Adrenal gland (tissue), 5 donors: ENCODE data around the gene CD200R1.

Source experiments
- CTCF ChIP-seq, 6 experiments: fragments of 450-650 bp in 4 of 6; fragments of 200-600 bp in 2 of 6; sonication (generic) in 1 of 6; IDR thresholded peaks; 1 replicate in 5 of 6; 2 replicates in 1 of 6; pipeline versions ENCODE4 v1.5.1 to v1.8.0; 2016 to 2021; ENCODE audit warnings: antibody characterized with exemption in 6 of 6, mild to moderate bottlenecking in 2 of 6, moderate library complexity in 1 of 6
- POLR2A ChIP-seq, 2 donors: fragments of 450-650 bp; IDR thresholded peaks; one replicate each; pipeline ENCODE4 v1.6.1; 2017; ENCODE audit warnings: antibody characterized with exemption in 2 of 2, mild to moderate bottlenecking in 2 of 2, moderate library complexity in 1 of 2
- donor health status: DM: no; HTN: no; CAD: no.

GRCh38 chr3:113013593-113013992 lies 38.7 kb upstream of the CD200R1 start:
- TF ChIP-seq CTCF (IDR thresholded peaks at IDR 0.05) (no peak), POLR2A (IDR thresholded peaks at IDR 0.05) (no peak)
